ENCODE measurements around the gene RAD51. TPM values are rescaled to one million over a fixed set of nuclear protein-coding genes. Genes with fewer than 3 reads are reported as not detected.

Gene RAD51
- total and polyA plus RNA-seq, 2 of the 8 experiments (the other 6 are each of a cell fraction or from before 2014, with no cell fraction given), result 32.2 to 42.4 TPM

DNA sequence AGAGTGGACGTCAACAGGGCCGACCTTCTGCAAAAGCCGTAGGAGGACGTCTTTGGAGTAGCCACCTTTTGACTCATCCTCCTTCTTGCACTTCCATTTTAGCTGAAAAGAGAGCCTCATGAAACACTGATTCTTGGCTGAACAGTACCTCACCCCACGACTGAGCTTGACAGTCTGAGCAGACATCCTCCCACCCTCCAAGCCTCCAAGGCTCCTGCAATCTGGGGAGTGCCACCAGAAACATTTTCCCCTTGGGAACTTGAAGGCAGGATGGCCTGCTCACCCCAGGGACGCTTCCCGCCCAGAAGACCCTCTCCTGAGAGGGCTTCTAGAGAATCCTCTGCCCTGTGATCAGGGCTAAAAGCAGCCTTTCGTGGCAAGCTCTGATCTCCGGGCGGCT, 80.0 kb downstream of the RAD51 start:
- no peak overlapping the region for H2AFZ ChIP-seq (ENCODE audit: low read length)

More for the DNA sequence above, 80.0 kb downstream of the RAD51 start:
- ChIA-PET POLR2A (ENCODE audit: partially characterized antibody) (interaction anchor here (0.6 to 1.1 kb wide), 3 partner anchors 31 to 438 kb away, joined by 3 read pairs; no protein-coding TSS in a partner anchor), CTCF (ENCODE audit: partially characterized antibody) (interaction anchor here (1.0 to 15.3 kb wide), 3 partner anchors 7 to 25 kb away, joined by 3 to 184 read pairs (median 4); no protein-coding TSS in a partner anchor)
- Histone ChIP-seq H3K23me2 (ENCODE audit: low read depth, low read length) (no peaks in the 10 kb centered on the region), H3K79me2 (ENCODE audit: control insufficient read depth in 1 of 2, insufficient read depth in 2 of 2, low read length in 2 of 2) (no peaks in the 10 kb centered on the region), H3K23ac (ENCODE audit: insufficient read length) (no peak overlapping the region), H3K56ac (replicated peaks; ENCODE audit: insufficient read length, low read depth, low read length) (no peak overlapping the region), H2BK15ac (ENCODE audit: low read length) (no peak overlapping the region), H3K4me1 (replicated peaks in 1 of 4; ENCODE audit: control insufficient read depth in 3 of 4, insufficient read depth in 4 of 4, low read length in 3 of 4) (no peaks in the 10 kb centered on the region), H2BK120ac (replicated peaks; ENCODE audit: low read depth, low read length) (no peak overlapping the region), H3K79me1 (ENCODE audit: low read depth, low read length) (no peaks in the 10 kb centered on the region; the same call in 1 of the 2 replicates), H2BK5ac (ENCODE audit: low read depth, low read length) (no peak overlapping the region), H2BK20ac (ENCODE audit: low read length) (no peak overlapping the region), H3K36me3 (ENCODE audit: control insufficient read depth in 2 of 4, insufficient read depth in 4 of 4, low read length in 3 of 4) (peaks cover 0 to 20% (median 6%) of the 10 kb centered on the region in 4 experiments; a peak in 4 of 8 replicates), H3K9me3 (ENCODE audit: insufficient read depth in 2 of 2, low read depth in 1 of 2, low read length in 1 of 2) (no peaks in the 10 kb centered on the region), H4K91ac (replicated peaks; ENCODE audit: insufficient read length, low read length) (no peak overlapping the region), H4K8ac (ENCODE audit: extremely low read depth, insufficient read depth, low read length) (no peak overlapping the region), H3K9ac (replicated peaks in 1 of 4; ENCODE audit: extremely low read depth in 1 of 4, low read depth in 3 of 4, low read length in 3 of 4) (no peak overlapping the region), H2BK12ac (ENCODE audit: low read depth, low read length) (no peak overlapping the region), H2AK5ac (ENCODE audit: low read depth, low read length) (no peak overlapping the region), H3K27me3 (replicated peaks in 1 of 4; ENCODE audit: control insufficient read depth in 3 of 4, extremely low read depth in 1 of 4, insufficient read depth in 3 of 4, low read length in 3 of 4) (no peaks in the 10 kb centered on the region), H3K14ac (ENCODE audit: insufficient read length) (no peak overlapping the region), H3K4ac (replicated peaks; ENCODE audit: insufficient read length, low read depth, low read length) (no peak overlapping the region), H3K18ac (ENCODE audit: extremely low read depth, low read length) (no peak overlapping the region), H4K5ac (ENCODE audit: insufficient read length, low read depth, low read length) (no peak overlapping the region), H3K4me2 (ENCODE audit: insufficient read depth in 1 of 2, low read depth in 2 of 2, low read length in 2 of 2) (no peak overlapping the region), H3K27ac (ENCODE audit: low read depth, low read length) (no peak overlapping the region), H3K4me3 (ENCODE audit: extremely low read depth in 1 of 4, insufficient read depth in 2 of 4, low read depth in 3 of 4, low read length in 4 of 4) (no peak overlapping the region), H4K20me1 (replicated peaks in 1 of 2; ENCODE audit: control insufficient read depth in 1 of 2, insufficient read depth in 2 of 2, low read length in 2 of 2) (peaks cover 0 to 3% of the 10 kb centered on the region in 2 experiments)
- 92% methylated on average over 10 of the region's 10 CpGs; no CpG with 5 or more reads in 1 of the 2 experiments for WGBS, 2 experiments (ENCODE audit: extremely low coverage in 1 of 2, insufficient coverage in 1 of 2, insufficient read length in 1 of 2, insufficient replicate concordance in 2 of 2, low coverage in 1 of 2, low lambda C conversion rate in 2 of 2, missing lambda C conversion rate in 1 of 2)
- TF ChIP-seq SIRT6 (IDR thresholded peaks at IDR 0.05; ENCODE audit: low read length) (no peak), JUN (IDR thresholded peaks at IDR 0.05; ENCODE audit: low read depth, low read length) (no peak), EZH2 (IDR thresholded peaks at IDR 0.05; ENCODE audit: low read depth, low read length, severe bottlenecking) (no peak), JUND (IDR thresholded peaks at IDR 0.05; ENCODE audit: low read length) (no peak), MAFK (IDR thresholded peaks at IDR 0.05; ENCODE audit: low read depth, low read length) (no peak), HDAC6 (IDR thresholded peaks at IDR 0.05; ENCODE audit: low read depth, low read length) (no peak)
- DNase-seq (ENCODE audit: low read depth in 1 of 2, low spot score in 2 of 2), result no peak
- FAIRE-seq, result no peak
